GM12878 (cell line): Measurements from ENCODE around the gene TOMM22. TPM values are rescaled to one million over a fixed set of nuclear protein-coding genes. Genes with fewer than 3 reads are reported as not detected.

ENCODE experiments used
- ATF2 ChIP-seq: IDR thresholded peaks from 2 replicates; pipeline ENCODE4 v1.6.1; 2012; ENCODE audit warnings: low read length, inconsistent platforms
- CHD1 ChIP-seq: IDR thresholded peaks from 2 replicates; pipeline ENCODE4 v1.6.1; 2012; ENCODE audit warnings: low read depth, low read length, improper control_type of control experiment
- EGR1 ChIP-seq, 2 experiments: IDR thresholded peaks; 1 replicate in 1 of 2; 2 replicates in 1 of 2; pipeline ENCODE4 v1.6.1; 2011 to 2012; ENCODE audit warnings: low read depth in 2 of 2, low read length in 2 of 2, borderline replicate concordance in 1 of 2, mild to moderate bottlenecking in 1 of 2, moderate library complexity in 1 of 2
- EP300 ChIP-seq, 2 experiments: fragments of 150-350 bp in 1 of 2; IDR thresholded peaks; 2 replicates each; pipeline ENCODE4 v1.6.1; 2011 to 2012; ENCODE audit warnings: low read depth in 2 of 2, low read length in 2 of 2, borderline replicate concordance in 1 of 2, improper control_type of control experiment in 1 of 2, inconsistent platforms in 1 of 2; ENCODE audit not compliant: control insufficient read depth in 1 of 2
- FOS ChIP-seq: IDR thresholded peaks from 3 replicates; pipeline ENCODE4 v1.6.1; 2011; ENCODE audit warnings: borderline replicate concordance; ENCODE audit not compliant: insufficient read length; ENCODE audit errors: extremely low read depth
- FOXM1 ChIP-seq: IDR thresholded peaks from 2 replicates; pipeline ENCODE4 v1.6.1; 2012; ENCODE audit warnings: low read depth, mild to moderate bottlenecking, inconsistent platforms, low read length, moderate library complexity
- GATAD2B ChIP-seq: fragments of 450-650 bp; conservative IDR thresholded peaks from 2 replicates; pipeline ENCODE4 v1.6.1; 2017; ENCODE audit warnings: low read depth, mild to moderate bottlenecking, moderate library complexity
- MTA2 ChIP-seq: fragments of 450-650 bp; IDR thresholded peaks from 2 replicates; pipeline ENCODE4 v1.6.1; 2016; ENCODE audit warnings: low read depth, mild to moderate bottlenecking, moderate library complexity
- NR2C1 ChIP-seq: fragments of 450-650 bp; IDR thresholded peaks from 2 replicates; pipeline ENCODE4 v1.6.1; 2017; ENCODE audit warnings: antibody characterized with exemption, mild to moderate bottlenecking, moderate library complexity
- PBX3 ChIP-seq: IDR thresholded peaks from 2 replicates; pipeline ENCODE4 v1.6.1; 2011; ENCODE audit warnings: mild to moderate bottlenecking, low read depth, low read length, moderate library complexity; ENCODE audit not compliant: insufficient replicate concordance
- SUPT20H ChIP-seq: IDR thresholded peaks from 2 replicates; pipeline ENCODE4 v1.6.1; 2011; ENCODE audit warnings: low read depth, mild to moderate bottlenecking, low read length, moderate library complexity, borderline replicate concordance; ENCODE audit not compliant: control insufficient read depth
- TARDBP ChIP-seq: IDR thresholded peaks from 2 replicates; pipeline ENCODE4 v1.6.1; 2016; ENCODE audit warnings: borderline replicate concordance
- TCF7 ChIP-seq: IDR thresholded peaks from 2 replicates; pipeline ENCODE4 v1.6.1; 2014; ENCODE audit warnings: antibody characterized with exemption, borderline replicate concordance
- WRNIP1 ChIP-seq: IDR thresholded peaks from 2 replicates; pipeline ENCODE4 v1.6.1; 2011; ENCODE audit warnings: low read depth, low read length, improper control_type of control experiment, borderline replicate concordance
- ZBTB11 ChIP-seq: fragments of 450-650 bp; formaldehyde crosslinking; IDR thresholded peaks from 2 replicates; pipeline ENCODE4 v1.5.0; 2022; ENCODE audit warnings: mild to moderate bottlenecking, missing genetic modification characterization
- ZSCAN29 ChIP-seq: fragments of 450-650 bp; IDR thresholded peaks from 2 replicates; pipeline ENCODE4 v1.6.1; 2017; ENCODE audit warnings: mild to moderate bottlenecking, moderate library complexity
- polyA plus RNA-seq, 11 experiments: library from polyadenylated mRNA; depleted of rRNA in 4 of 11; unstranded in 6 of 11; stranded (reverse) in 5 of 11; fragments of >200 nt; fragmentation: Nextera tagmentation in 4 of 11; fragmentation: Illumina TruSeq in 1 of 11; extraction: Ambion mirVana in 4 of 11; extraction: Trizol in 1 of 11; gene quantifications; 1 replicate in 1 of 11; 2 replicates in 10 of 11; pipeline versions ENCODE4 v1.2.1 to v1.2.3, GENCODE V29; 2011 to 2016; ENCODE audit warnings: inconsistent platforms in 2 of 11, missing spikeins in 2 of 11, low read depth in 1 of 11
- total RNA-seq, 4 experiments: library from RNA; depleted of rRNA in 3 of 4; stranded (reverse); fragments of >200 nt in 3 of 4; fragmentation: Illumina TruSeq in 1 of 4; extraction: Trizol in 1 of 4; gene quantifications; 2 replicates each; pipeline versions ENCODE4 v1.2.1 to v1.2.3, GENCODE V29; 2013 to 2021
- TF ChIP-seq, protein P1 (sequence below): fragments of 450-650 bp; IDR thresholded peaks from 2 replicates; pipeline ENCODE4 v1.6.1; 2018; ENCODE audit warnings: borderline replicate concordance, mild to moderate bottlenecking; ENCODE audit not compliant: partially characterized antibody
- TF ChIP-seq, protein P2 (sequence below): fragments of 150-350 bp; IDR thresholded peaks from 2 replicates; pipeline ENCODE4 v1.6.1; 2014; ENCODE audit warnings: mild to moderate bottlenecking, low read depth, low read length

The TOMM22 gene
- total and polyA plus RNA-seq, 10 of the 15 experiments (the other 5 are each of a cell fraction or from before 2014, with no cell fraction given) = 37.6 to 197 (median 94.9) TPM

DNA sequence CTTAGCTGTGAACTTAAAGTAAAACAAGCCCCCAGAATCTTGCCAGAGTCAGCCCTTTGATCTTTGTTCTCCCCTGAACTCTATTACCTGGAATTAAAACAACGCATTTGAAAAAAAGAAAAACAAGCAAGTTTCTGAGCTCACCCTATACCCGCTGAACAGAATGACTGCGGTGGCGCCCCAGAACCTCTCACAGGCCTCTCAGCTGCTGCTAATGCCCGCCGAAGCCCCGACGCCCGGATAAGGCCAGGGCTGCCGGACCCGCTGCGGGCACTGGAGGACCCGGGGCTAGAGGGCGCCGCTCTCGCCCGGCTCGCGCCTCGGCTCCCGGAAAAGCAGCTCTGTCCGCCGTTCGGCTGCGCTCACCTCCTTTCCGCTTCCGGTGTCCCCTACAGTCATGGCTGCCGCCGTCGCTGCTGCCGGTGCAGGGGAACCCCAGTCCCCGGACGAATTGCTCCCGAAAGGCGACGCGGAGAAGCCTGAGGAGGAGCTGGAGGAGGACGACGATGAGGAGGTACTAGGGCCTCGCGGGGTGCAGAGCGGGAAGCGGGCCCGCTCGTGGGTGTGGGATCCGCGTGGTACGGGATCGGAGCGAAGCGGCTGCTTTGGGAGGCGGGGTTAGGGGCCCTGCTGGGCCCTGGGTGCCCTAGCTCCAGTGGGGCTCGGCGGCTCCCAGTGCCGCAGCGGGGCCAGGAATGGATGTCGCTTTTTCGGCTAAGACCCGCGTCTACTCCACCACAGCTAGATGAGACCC lies at the start of gene TOMM22 (continued):
- TF ChIP-seq PBX3 (peak; percentile 4), NR2C1 (peak; percentile 93), ZBTB11 (CRISPR knock-in tag) (peak; percentile 79), WRNIP1 (no peak), CHD1 (no peak), TARDBP (peak; percentile 62), GATAD2B (peak; percentile 71), FOXM1 (0 out of 2 replicates have a peak, but pooled peaks have one; percentile 55), ZSCAN29 (no peak), SUPT20H (no peak), MTA2 (no peak), EP300 (IDR thresholded peaks at IDR 0.05; ENCODE audit: borderline replicate concordance in 1 of 2, control insufficient read depth in 1 of 2, low read depth in 2 of 2, low read length in 2 of 2) (no peak), ATF2 (no peak), FOS (no peak), EGR1 (IDR thresholded peaks at IDR 0.05; ENCODE audit: borderline replicate concordance in 1 of 2, low read depth in 2 of 2, low read length in 2 of 2) (peak in 1 of 2 experiments; percentile 91; a peak in 2 of 3 replicates), TCF7 (no peak)
- TF ChIP-seq, protein P1, sequence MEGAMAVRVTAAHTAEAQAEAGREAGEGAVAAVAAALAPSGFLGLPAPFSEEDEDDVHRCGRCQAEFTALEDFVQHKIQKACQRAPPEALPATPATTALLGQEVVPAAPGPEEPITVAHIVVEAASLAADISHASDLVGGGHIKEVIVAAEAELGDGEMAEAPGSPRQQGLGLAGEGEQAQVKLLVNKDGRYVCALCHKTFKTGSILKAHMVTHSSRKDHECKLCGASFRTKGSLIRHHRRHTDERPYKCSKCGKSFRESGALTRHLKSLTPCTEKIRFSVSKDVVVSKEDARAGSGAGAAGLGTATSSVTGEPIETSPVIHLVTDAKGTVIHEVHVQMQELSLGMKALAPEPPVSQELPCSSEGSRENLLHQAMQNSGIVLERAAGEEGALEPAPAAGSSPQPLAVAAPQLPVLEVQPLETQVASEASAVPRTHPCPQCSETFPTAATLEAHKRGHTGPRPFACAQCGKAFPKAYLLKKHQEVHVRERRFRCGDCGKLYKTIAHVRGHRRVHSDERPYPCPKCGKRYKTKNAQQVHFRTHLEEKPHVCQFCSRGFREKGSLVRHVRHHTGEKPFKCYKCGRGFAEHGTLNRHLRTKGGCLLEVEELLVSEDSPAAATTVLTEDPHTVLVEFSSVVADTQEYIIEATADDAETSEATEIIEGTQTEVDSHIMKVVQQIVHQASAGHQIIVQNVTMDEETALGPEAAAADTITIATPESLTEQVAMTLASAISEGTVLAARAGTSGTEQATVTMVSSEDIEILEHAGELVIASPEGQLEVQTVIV = peak; percentile 62
- TF ChIP-seq, protein P2, sequence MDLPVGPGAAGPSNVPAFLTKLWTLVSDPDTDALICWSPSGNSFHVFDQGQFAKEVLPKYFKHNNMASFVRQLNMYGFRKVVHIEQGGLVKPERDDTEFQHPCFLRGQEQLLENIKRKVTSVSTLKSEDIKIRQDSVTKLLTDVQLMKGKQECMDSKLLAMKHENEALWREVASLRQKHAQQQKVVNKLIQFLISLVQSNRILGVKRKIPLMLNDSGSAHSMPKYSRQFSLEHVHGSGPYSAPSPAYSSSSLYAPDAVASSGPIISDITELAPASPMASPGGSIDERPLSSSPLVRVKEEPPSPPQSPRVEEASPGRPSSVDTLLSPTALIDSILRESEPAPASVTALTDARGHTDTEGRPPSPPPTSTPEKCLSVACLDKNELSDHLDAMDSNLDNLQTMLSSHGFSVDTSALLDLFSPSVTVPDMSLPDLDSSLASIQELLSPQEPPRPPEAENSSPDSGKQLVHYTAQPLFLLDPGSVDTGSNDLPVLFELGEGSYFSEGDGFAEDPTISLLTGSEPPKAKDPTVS = no peak
